ENCODE results near the gene RNF213.

RNF213 gene

GRCh38 chr17:80222376-80223141 is 38.1 kb upstream of the RNF213 start:
- TF ChIP-seq, protein P1, sequence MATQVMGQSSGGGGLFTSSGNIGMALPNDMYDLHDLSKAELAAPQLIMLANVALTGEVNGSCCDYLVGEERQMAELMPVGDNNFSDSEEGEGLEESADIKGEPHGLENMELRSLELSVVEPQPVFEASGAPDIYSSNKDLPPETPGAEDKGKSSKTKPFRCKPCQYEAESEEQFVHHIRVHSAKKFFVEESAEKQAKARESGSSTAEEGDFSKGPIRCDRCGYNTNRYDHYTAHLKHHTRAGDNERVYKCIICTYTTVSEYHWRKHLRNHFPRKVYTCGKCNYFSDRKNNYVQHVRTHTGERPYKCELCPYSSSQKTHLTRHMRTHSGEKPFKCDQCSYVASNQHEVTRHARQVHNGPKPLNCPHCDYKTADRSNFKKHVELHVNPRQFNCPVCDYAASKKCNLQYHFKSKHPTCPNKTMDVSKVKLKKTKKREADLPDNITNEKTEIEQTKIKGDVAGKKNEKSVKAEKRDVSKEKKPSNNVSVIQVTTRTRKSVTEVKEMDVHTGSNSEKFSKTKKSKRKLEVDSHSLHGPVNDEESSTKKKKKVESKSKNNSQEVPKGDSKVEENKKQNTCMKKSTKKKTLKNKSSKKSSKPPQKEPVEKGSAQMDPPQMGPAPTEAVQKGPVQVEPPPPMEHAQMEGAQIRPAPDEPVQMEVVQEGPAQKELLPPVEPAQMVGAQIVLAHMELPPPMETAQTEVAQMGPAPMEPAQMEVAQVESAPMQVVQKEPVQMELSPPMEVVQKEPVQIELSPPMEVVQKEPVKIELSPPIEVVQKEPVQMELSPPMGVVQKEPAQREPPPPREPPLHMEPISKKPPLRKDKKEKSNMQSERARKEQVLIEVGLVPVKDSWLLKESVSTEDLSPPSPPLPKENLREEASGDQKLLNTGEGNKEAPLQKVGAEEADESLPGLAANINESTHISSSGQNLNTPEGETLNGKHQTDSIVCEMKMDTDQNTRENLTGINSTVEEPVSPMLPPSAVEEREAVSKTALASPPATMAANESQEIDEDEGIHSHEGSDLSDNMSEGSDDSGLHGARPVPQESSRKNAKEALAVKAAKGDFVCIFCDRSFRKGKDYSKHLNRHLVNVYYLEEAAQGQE (IDR thresholded peaks at IDR 0.05; ENCODE audit: insufficient read depth in 1 of 2, low read depth in 2 of 2, low read length in 2 of 2) = no peak
- no peak for TF ChIP-seq FOXP2 (optimal IDR thresholded peaks at IDR 0.05; ENCODE audit: borderline replicate concordance, extremely low read depth, extremely low read length, insufficient read depth)
- no peak for TF ChIP-seq POLR2AphosphoS5 (IDR thresholded peaks at IDR 0.05; ENCODE audit: low read depth, low read length)
- no peak for TF ChIP-seq SIN3A (IDR thresholded peaks at IDR 0.05; ENCODE audit: borderline replicate concordance, insufficient read depth, low read length)
- TF ChIP-seq TAF1 (IDR thresholded peaks at IDR 0.05; ENCODE audit: borderline replicate concordance, insufficient read depth, low read length) = no peak

- TF ChIP-seq FOXP2 (optimal IDR thresholded peaks at IDR 0.05; ENCODE audit: borderline replicate concordance, extremely low read depth, extremely low read length, insufficient read depth) = no peak
- TF ChIP-seq TAF1 (IDR thresholded peaks at IDR 0.05; ENCODE audit: borderline replicate concordance, insufficient read depth, low read length) = no peak
- no peak for TF ChIP-seq SIN3A (IDR thresholded peaks at IDR 0.05; ENCODE audit: borderline replicate concordance, insufficient read depth, low read length)
- TF ChIP-seq, protein P1 (IDR thresholded peaks at IDR 0.05; ENCODE audit: insufficient read depth in 1 of 2, low read depth in 2 of 2, low read length in 2 of 2) = no peak
- no peak for TF ChIP-seq POLR2AphosphoS5 (IDR thresholded peaks at IDR 0.05; ENCODE audit: low read depth, low read length)
These were observed 37.4 kb upstream of the RNF213 start for GRCh38 chr17:80223142-80223815.

- TF ChIP-seq, protein P1 (IDR thresholded peaks at IDR 0.05; ENCODE audit: insufficient read depth in 1 of 2, low read depth in 2 of 2, low read length in 2 of 2) = no peak
- TF ChIP-seq POLR2AphosphoS5 (IDR thresholded peaks at IDR 0.05; ENCODE audit: low read depth, low read length) (no peak), SIN3A (IDR thresholded peaks at IDR 0.05; ENCODE audit: borderline replicate concordance, insufficient read depth, low read length) (no peak), FOXP2 (optimal IDR thresholded peaks at IDR 0.05; ENCODE audit: borderline replicate concordance, extremely low read depth, extremely low read length, insufficient read depth) (no peak), TAF1 (IDR thresholded peaks at IDR 0.05; ENCODE audit: borderline replicate concordance, insufficient read depth, low read length) (no peak)
These were observed 36.7 kb upstream of the RNF213 start for GRCh38 chr17:80223838-80224497.

DNA sequence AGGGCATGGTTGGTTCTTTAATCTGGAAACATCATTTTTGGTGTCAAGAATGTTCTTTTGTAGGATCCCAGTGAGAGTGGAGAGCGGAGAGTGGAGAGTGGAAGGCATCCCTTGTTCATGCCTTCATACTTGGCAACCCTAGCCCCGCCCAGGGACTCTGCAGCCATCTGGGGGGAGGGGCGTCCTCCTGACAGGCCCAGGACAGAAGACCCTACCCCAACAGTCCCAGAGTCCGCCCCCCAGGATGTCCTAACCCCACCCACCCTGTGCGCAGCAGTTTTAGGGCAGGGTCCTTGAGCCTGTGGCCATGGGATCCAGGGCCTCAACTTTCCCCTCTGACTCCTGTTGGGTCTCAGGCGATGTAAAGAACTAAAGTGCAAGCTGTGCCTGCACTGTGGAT is 36.0 kb upstream of the RNF213 start:
- TF ChIP-seq, protein P1 (IDR thresholded peaks at IDR 0.05; ENCODE audit: insufficient read depth in 1 of 2, low read depth in 2 of 2, low read length in 2 of 2) = no peak
- TF ChIP-seq TAF1 (IDR thresholded peaks at IDR 0.05; ENCODE audit: borderline replicate concordance, insufficient read depth, low read length) = no peak

Measured in PFSK-1 (cell line).